NCI-H2029 treated with DMSO at 0.1 percent for 48 hours (cell line): Measurements from ENCODE around the gene YEATS2.
"Not testable (repeated sequence)": the region's sequence is repeated elsewhere in the genome, so short reads cannot be mapped to it uniquely, and the experiment has no call there.

Experiments
- DNase-seq: peaks from one replicate; lab custom pipeline; 2025; lab: John Stamatoyannopoulos, UW

Gene YEATS2

DNA sequence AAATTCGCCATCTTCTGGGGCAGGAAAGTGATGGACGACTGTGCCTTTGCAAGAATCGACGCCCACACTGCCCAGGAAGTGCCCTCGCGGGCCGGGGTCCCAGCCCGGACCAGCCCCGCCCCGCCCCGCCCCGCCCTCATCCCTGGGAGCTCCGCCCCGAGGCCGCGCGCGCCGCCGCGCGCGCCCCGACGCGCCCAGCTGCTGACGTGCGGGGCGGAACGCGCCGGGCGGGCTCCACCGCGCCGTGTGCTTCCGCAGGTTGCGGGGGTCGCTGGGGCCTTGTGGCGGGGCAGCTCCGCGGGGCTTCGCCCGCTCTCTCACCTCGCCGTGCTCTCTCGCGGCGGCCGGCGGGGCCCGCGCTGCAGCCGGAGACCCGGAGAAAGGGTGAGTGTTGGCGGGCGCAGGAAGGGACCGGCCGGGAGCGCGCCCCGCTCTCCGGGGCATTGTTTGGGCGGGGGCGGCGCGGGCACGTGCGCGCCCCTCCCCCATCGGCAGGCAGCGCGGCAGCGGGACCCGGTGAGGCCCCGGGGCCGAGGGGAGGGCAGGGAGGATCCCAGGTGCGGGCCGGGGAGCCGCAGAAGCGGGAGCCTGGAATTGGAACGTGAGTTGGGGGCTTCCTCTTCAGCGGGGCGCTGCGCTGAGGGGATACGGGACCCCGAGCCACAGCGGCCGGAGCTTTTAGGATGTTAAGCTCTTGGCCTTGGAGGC lies at the start of gene YEATS2:
Gene YEATS2 (plus strand): TSS at position 188 of the 708 bp plus-strand sequence. CDS start 17,366 bp downstream, outside the sequence.
- DNase-seq: no peak

DNA sequence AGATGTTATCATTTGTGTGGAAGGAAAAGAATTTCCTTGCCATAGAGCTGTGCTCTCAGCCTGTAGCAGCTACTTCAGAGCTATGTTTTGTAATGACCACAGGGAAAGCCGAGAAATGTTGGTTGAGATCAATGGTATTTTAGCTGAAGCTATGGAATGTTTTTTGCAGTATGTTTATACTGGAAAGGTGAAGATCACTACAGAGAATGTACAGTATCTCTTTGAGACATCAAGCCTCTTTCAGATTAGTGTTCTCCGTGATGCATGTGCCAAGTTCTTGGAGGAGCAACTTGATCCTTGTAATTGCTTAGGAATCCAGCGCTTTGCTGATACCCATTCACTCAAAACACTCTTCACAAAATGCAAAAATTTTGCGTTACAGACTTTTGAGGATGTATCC lies 47.0 kb upstream of the YEATS2 start:
- DNase-seq: no peak

DNA sequence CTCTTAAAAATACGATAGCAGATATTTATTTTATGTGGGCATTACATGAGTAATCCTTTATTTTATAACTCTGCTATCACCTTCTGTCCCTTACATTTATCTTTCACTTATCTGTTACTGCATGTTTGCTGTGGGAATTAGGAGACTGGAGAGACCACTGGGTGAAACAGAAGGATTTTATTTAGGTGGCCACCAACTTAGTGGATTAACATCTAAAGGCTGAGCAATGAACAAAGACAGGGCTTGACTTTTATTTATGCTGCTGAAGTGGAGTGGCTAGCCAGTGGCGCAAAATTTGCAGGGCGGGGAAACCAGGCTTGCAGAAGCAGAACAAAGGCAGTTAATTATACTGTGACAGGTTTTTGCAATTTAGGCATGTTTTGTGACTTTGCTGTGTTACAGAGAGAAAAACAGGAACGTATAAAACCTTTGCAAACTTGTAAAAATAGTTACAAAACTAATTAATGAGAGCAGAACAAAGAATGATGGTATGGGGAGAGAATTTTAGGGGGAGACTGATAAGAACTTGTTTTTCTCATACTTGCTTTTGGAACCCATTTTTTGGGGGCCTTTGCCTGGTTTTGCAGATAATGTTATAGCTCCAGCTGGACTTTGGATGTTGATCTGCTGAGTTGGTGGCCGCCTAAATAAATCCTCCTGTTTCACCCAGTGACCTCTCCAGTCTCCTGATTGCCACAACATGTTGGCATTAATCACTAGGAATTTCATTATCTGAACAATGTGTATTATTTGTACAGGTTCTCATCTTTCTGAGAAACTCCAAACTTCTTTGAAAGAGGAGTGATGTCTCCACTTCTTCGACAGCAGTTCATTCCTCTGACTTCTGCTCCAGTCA lies 44.2 kb upstream of the YEATS2 start:
- DNase-seq: no peak

DNA sequence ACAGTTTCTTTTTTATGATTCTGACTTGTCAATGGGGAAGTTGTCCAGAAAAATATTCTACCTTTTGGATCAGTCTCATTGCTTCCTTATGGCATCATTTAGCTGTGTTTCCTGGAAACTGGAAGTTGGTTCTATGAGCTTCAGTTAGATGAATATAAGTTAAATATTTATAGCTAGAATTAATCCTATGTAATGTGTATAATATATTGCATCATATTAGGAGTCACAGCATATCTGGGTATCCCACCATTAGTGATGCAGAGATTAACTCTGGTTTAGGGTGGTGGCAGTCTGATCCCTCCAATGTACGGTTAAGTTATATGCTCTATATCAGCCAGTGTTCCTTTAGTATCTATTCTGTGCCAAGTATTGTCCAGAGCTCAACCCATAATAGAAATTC lies 42.9 kb upstream of the YEATS2 start:
- no peak for DNase-seq

DNA sequence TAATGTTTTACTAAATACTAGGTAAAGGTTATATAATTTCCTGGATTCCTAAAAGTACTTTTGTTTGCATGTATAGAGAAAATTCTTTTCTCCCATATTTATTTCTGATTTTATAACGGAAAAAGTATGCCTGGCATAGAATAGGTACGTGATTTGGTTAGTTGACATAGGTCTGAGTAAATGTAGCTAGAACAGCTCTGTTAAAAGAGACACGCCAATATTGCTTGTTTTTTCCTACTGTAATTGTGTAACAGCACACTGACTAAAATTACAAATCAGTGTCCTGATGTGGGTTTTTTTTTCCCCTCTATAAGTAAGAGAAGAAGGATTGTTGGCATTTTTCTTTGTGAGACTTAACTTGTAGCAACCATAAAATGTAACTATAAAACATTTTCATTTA lies 35.5 kb upstream of the YEATS2 start:
- no peak for DNase-seq

DNA sequence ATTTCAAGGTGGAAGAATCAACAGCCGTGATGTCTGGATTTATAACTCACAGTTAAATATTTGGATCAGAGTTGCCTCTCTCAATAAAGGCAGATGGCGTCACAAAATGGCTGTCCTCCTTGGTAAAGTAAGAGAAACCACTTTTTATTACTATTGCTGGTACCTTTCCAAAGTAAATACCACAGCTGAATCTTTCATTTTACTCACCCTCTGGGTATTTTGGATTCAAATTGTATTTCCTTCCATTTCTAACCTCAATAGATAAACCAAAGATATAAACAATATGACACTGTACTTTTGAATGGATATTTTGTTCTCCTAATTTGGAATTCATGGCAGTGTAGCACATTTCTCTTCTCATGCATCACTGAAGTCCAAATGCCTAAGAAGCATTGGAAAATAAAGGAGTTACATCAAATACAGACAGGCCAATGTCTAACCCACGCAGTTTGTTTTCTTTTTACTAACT lies 32.6 kb upstream of the YEATS2 start:
- no peak for DNase-seq

DNA sequence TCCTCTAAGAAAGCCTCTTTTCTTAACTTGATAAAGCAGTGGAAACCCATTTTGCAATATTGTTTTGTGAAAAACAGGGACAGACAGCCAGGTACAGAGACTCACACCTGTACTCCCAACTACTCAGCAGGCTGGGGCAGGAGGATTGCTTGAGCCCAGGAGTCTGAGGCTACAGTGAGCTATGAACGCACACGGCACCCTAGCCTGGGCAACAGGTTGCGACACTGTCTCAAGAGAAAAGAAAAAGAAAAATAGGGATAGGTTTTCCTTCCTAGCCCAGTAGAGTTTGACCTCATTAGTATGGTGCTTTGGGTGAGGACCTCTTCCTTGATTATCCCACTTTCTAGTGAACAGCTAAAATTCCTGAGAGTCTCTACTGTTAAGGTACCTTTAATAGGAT lies 17.5 kb upstream of the YEATS2 start:
- no peak for DNase-seq

DNA sequence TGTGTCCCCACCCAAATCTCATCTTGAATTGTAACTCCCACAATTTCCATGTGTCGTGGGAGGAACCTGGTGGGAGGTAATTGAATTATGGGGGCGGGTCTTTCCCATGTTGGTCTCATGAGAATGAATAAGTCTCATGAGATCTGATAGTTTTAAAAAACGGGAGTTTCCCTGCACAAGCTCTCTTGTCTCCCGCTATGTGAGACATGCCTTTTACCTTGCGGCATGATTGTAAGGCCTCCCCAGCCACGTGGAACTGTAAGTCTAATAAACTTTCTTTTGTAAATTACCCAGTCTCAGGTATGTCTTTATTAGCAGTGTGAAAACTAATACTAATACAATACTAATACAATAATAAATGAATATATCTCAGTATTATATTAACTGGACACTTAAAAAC lies 9.9 kb upstream of the YEATS2 start:
- DNase-seq: no peak

DNA sequence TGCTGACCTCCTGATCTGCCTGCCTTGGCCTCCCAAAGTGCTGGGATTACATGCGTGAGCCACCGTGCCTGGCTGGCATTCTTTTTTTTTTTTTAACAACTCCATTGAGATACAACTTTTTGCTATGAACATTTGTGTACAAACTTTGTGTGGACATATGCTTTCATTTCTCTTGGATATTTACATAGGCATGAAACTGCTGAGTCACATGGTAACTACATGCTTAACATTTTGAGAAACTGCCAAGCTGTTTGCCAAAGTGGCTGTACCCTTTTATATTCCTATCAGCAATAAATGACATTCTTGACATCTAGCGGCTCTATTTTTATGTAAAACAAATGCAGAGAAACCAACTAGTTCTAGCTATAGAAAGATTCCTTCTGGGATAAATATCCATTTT lies 8.7 kb upstream of the YEATS2 start:
- DNase-seq: no peak

DNA sequence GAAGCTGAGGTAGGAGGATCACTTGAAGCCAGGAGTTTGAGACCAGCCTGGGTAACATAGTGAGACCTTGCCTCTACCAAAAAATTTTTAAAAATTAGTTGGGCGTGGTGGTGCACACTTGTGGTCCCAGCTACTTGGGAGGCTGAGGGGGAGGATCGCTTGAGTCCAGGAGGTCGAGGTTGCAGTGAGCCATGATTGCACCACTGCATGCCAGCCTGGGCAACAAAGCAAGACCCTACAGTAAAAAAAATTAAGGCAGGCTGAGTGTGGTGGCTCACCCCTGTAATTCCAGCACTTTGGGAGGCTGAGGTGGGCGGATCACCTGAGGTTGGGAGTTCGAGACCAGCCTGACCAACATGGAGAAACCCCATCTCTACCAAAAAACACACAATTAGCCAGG lies 8.0 kb upstream of the YEATS2 start:
- not testable (repeated sequence) for DNase-seq

DNA sequence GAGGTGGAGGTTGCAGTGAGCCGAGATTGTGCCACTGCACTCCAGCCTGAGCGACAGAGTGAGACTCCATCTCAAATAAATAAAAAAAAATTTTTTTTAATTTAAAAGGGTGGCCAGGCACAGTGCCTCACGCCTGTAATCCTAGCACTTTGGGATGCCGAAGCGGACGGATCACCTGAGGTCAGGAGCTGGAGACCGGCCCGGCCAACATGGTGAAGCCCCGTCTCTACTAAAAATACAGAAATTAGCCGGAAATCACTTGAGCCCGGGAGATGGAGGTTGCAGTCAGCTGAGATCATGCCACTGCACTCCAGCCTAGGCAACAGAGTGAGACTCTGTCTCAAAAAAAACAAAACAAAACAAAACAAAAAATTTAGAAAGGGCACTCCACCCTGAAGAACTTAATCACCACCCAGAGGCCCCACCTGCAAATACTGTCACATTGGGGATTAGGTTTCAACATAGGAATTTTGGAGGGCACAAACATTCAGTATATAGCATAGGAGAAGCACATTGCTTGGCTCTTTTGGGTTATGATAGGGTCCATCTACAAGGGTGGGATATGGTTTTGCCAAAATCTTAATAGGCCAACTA lies 7.1 kb upstream of the YEATS2 start:
- no peak for DNase-seq

DNA sequence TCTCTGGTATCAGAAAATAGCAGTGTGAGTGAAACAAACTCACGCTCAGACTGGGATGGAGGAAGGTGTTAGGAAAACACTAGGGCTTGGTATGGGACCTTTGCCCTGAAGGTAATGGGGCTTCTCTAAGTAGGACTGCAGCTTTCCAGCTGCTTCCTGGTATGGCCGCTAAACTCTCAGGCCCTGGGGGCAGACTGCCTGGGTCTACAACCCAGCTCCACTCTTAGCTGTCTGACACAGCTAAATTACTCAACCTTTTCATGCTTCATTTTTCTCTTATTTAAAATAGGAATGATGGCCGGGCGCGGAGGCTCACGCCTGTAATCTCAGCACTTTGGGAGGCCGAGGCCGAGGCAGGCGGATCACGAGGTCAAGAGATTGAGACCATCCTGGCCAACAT lies 5.2 kb upstream of the YEATS2 start:
- DNase-seq: no peak

DNA sequence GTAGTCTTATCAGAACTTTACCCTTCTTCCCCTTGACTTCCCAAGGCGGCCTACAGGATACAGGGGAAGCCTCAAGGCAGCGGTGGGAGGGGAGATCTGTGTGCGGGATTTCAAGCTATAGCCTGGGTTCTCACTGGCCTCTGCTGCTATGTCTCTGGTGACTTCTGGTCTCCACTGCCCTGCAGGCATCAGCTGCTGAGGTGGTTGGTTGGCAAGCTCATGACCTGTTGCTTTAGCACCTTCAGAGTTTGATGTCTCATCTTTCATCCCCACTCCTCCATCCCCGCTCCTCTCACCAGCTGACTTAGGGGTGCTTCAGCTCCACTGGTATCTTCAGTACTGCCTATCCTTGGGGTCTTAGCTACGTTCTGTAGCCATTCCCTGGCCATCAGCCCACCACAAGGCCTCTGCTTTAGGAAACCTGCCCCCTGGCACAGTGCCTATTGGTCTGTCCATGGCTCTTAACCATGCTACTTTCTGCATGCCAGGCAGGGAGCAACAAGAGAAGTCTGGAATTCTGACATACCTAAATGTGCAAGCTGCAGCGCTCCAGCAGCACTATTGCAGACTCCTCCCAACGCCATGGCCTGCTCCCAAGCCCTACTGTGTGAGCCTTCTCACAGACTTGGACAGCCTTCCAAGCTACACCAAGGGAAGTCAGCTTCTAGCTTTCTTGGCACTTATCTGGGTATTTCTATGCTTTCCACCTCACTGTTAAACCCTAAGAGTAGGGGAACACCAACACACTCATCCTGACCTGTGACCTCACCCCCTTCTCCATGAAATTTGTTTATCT lies 1.8 kb upstream of the YEATS2 start:
- no peak for DNase-seq

DNA sequence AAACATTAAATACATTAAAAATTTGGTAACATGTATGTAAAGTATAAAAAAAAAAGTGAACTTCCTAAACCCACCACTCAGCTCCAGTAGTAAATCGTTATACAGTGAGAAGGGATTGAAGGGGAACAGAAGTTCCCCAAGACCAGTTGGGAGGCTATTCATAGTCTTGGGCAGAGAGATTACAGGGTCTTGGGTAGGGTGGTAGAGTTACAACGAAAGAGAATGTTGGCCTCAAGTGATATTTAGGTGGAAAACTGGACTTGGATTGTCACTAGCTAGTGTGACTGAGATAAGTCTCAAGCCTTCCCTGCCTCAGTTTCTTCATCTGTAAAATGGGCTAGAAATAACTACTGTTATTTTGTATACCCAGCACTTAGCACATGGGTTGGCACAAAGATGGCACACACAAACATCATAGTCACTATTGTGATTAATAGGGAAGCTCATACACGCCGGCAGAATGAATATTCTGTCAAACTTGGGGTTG lies 431 bp upstream of the YEATS2 start:
- DNase-seq: no peak

DNA sequence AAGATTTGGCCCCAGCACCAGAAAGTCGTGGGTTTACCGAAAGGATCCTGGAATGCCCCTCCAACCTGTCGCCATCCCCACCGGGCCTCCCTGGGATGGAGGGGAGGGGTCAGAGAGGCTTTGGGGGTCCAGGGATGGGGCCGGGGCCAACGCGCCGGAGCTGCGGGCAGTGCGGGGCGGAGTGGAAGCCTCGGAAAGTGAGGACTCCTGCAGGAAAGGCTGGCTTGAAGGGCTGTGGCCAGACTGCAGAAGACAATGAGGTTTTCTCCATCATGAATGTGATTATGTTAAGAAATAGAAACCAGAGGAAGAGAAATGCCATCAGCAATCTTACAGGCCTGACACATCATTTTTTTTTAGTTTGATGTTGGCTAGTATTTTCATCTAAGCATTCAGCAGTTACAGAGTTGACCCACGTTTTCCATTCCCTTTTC lies 738 bp downstream of the YEATS2 start:
- no peak for DNase-seq

DNA sequence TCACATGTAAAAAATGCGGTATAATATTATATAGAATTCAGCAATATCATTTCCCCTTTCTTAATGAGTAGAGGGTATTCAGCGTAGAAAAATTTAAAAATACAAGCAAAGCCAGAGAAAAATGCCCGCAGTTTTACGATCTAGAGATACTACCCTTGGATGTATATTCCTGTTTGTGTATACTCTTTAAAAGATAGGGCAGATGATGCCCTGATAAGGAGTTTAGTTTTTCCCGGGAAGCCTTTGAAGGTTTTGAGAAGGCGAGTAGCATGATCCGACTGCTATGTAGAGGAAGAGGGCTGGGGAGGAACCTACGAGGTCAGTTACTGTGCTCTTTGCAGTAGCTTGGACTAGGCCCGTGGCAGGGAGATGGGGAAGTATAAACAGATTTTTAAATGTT lies 1.2 kb downstream of the YEATS2 start:
- no peak for DNase-seq

DNA sequence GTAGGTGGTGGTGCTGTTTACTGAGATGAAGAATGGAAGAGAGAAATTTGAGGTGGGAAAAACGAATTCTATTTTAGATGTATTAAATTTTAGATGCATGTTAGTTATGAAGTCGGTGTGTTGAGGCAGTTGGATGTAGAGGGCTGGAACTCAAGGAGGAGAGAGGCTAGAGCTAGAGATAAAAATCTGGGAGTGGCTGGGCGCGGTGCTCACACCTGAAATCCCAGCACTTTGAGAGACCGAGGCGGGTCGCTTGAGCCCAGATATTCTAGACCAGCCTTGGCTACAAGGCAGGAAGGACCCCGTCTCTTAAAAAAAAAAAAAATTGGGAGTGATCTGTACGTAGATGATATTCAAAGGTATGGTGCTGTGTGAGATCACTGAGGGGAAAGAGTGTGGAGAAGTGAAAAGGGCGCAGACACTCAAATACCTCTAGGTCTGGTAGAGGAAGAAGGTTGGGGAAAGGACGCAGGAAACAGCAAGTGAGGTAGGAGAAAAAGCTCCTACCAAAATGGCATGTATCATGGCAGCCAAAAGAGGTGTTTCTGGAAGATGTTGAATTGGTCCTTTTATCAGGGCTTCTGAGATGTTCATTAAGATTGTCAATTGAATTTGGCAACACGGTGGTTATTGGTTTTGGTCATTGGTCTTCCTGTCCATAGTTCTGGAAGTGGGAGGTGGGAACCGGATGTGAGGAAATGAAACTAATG lies 1.8 kb downstream of the YEATS2 start:
- DNase-seq: no peak

DNA sequence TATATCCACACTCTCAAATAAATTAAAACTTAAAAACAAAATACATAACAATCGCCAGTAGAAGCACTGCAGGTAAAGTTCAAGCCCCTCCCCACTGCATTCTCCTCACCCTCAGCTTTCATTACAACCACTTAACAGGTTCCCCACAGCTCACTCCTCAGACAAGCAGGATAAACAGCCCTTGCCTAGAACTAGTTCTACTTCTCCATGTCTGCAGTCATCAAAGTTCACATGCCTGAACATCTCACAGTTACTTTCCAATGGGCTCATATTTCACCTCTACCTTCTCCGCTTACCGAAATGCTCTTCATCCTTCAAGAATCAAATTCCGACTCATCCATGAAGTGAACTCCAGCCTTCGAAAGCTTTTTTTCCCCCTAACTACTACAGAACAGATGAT lies 4.1 kb downstream of the YEATS2 start:
- DNase-seq: no peak

DNA sequence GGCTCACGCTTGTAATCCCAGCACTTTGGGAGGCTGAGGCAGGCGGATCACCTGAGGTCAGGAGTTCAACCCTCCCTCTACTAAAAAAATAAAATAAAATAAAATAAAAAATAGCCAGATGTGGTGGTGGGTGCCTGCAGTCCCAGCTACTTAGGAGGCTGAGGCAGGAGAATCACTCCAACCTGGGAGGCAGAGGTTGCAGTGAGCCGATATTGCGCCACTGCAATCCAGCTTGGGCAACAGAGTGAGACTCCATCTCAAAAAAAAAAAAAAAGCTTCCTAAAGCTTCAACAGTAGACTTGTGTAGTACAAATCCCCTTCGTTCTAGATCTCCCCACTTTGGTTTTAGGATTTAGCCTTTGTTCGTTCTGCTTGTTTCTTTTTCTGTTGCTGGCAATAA lies 6.3 kb downstream of the YEATS2 start:
- not testable (repeated sequence) for DNase-seq

DNA sequence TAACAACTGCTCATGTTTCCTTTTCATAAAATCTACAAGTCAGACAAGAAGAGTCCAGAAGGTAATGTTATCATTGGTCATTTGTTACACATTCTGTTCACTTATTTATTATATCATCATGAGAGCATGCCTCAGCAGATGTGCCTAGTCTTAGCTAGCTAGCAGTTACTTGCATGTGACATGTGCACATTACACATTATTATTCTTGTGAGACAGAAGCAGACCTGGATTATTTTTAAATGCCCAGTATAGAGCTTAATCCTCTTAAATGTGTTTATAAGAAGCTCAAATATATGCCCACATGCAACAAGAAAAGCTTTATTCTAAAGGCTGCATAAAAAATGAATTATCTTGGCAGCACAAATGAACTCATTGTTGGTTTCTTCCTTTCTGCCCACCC lies 12.6 kb downstream of the YEATS2 start:
- DNase-seq: no peak

DNA sequence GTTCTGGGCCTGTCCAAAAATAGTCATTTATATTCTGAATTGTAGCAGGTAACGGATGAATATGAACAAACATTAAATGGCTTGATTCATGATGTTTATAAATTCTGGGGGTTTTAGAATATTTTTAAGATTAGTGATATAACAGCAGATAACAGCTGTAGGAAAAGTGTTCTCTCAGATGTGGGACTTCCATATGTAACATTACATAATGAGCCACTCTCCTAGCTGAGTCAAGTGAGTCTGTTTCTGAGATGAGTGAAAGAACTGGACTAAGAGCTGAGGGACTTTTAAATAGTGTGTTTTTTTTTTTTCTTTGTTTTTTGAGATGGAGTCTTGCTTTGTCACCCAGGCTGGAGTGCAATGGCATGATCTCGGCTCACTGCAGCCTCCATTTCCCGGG lies 13.9 kb downstream of the YEATS2 start:
- DNase-seq: no peak
